HepG2 (cell line): Measurements from ENCODE around the gene HIPK2. TPM values are rescaled to one million over a fixed set of nuclear protein-coding genes. Genes with fewer than 3 reads are reported as not detected.

ENCODE experiments used
- ATAC-seq: fragments of 200-7000 bp; cut with Tn5 transposase; 3 replicates; pipeline ENCODE4 v1.9.1; 2020; ENCODE audit warnings: mild to moderate bottlenecking, moderate library complexity
- BruUV-seq: library from RNA; stranded (reverse); fragments of 400-500 nt; replicated peaks from 2 replicates; lab custom pipeline; 2021; lab: Mats Ljungman, UMichigan
- CTCF ChIA-PET: fragments of 300-600 bp; formaldehyde crosslinking; extraction: SDS; loops from one replicate; lab custom pipeline; 2021; ENCODE audit warnings: low total read pairs, inconsistent platforms, low intra/inter-chr PET ratio; lab: Yijun Ruan, JAX
- POLR2A ChIA-PET: fragments of 350-600 bp; sonication (Branson Sonifier 250); formaldehyde crosslinking; loops from one replicate; lab custom pipeline; 2020; ENCODE audit warnings: antibody characterized with exemption, inconsistent platforms; lab: Yijun Ruan, JAX
- DNase-seq: peaks from one replicate; pipeline ENCODE4 v3.0.0-alpha.2; 2015; ENCODE audit warnings: low spot score
- FAIRE-seq: peaks from 3 replicates; lab custom pipeline; 2011; peaks lifted over from hg19 to GRCh38; lab: Jason Lieb, UNC
- H2AFZ ChIP-seq: one replicate; pipeline ENCODE4 v1.6.1; 2011; ENCODE audit warnings: low read length, inconsistent platforms
- H3K27ac ChIP-seq: fragments of 300-600 bp; 3 replicates; pipeline ENCODE4 v1.8.0; 2011; ENCODE audit warnings: mixed run types, mild to moderate bottlenecking, mixed read lengths, low read length, inconsistent platforms; ENCODE audit not compliant: insufficient read depth; ENCODE audit errors: extremely low read length
- H3K27me3 ChIP-seq, 2 experiments: fragments of 200-600 bp in 1 of 2; 2 replicates in 1 of 2; 3 replicates in 1 of 2; pipeline versions ENCODE4 v1.6.0 to v1.8.0; 2011; ENCODE audit warnings: low read length in 2 of 2, mild to moderate bottlenecking in 2 of 2, moderate library complexity in 2 of 2, inconsistent platforms in 1 of 2; ENCODE audit not compliant: insufficient read depth in 2 of 2, control insufficient read depth in 1 of 2
- H3K36me3 ChIP-seq, 2 experiments: fragments of 200-600 bp in 1 of 2; replicated peaks in 1 of 2; 2 replicates in 1 of 2; 3 replicates in 1 of 2; pipeline versions ENCODE4 v1.5.1 to v1.8.0; 2011; ENCODE audit warnings: low read length in 2 of 2, inconsistent platforms in 1 of 2; ENCODE audit not compliant: insufficient read depth in 2 of 2, control insufficient read depth in 1 of 2
- H3K4me1 ChIP-seq: 2 replicates; pipeline ENCODE4 v1.5.1; 2012; ENCODE audit warnings: low read length, inconsistent platforms; ENCODE audit not compliant: insufficient read depth
- H3K4me2 ChIP-seq: 2 replicates; pipeline ENCODE4 v1.6.0; 2011; ENCODE audit warnings: low read depth, low read length, inconsistent platforms
- H3K4me3 ChIP-seq, 3 experiments: fragments of 200-600 bp in 1 of 3; sonication (generic), shearing (Covaris generic) in 1 of 3; replicated peaks in 1 of 3; 2 replicates each; pipeline ENCODE4 v1.5.1; 2011 to 2016; ENCODE audit warnings: low read length in 3 of 3, inconsistent platforms in 2 of 3, low read depth in 2 of 3, mild to moderate bottlenecking in 2 of 3, control low read depth in 1 of 3, mixed read lengths in 1 of 3; ENCODE audit not compliant: insufficient read depth in 1 of 3
- H3K79me2 ChIP-seq: one replicate; pipeline ENCODE4 v1.6.1; 2011; ENCODE audit warnings: low read length, inconsistent platforms; ENCODE audit not compliant: insufficient read depth
- H3K9ac ChIP-seq: 2 replicates; pipeline ENCODE4 v1.6.0; 2011; ENCODE audit warnings: mild to moderate bottlenecking, low read depth, low read length, inconsistent platforms; ENCODE audit not compliant: insufficient read depth
- H3K9me3 ChIP-seq: 2 replicates; pipeline ENCODE4 v1.5.1; 2012; ENCODE audit warnings: mild to moderate bottlenecking, low read length
- H4K20me1 ChIP-seq: 2 replicates; pipeline ENCODE4 v1.6.0; 2011; ENCODE audit warnings: inconsistent platforms, mild to moderate bottlenecking, low read length, moderate library complexity; ENCODE audit not compliant: insufficient read depth
- ARID5B ChIP-seq: IDR thresholded peaks from 2 replicates; pipeline ENCODE4 v1.4.0; 2020; ENCODE audit warnings: mild to moderate bottlenecking, missing genetic modification reagents
- CENPX ChIP-seq: sonication (generic); formaldehyde crosslinking; IDR thresholded peaks from 2 replicates; pipeline ENCODE4 v1.9.0; 2021; ENCODE audit warnings: mild to moderate bottlenecking, missing genetic modification reagents, moderate library complexity
- CREM ChIP-seq, 2 experiments: sonication (generic) in 1 of 2; formaldehyde crosslinking in 1 of 2; IDR thresholded peaks; 2 replicates each; pipeline versions ENCODE4 v1.4.0 to v1.6.1; 2016 to 2020; ENCODE audit warnings: antibody characterized with exemption in 1 of 2, mild to moderate bottlenecking in 1 of 2, missing genetic modification reagents in 1 of 2
- ZFP62 ChIP-seq: sonication (generic); formaldehyde crosslinking; IDR thresholded peaks from 2 replicates; pipeline ENCODE4 v1.4.0; 2020; ENCODE audit warnings: missing genetic modification reagents
- ZNF20 ChIP-seq: sonication (generic); formaldehyde crosslinking; IDR thresholded peaks from 2 replicates; pipeline ENCODE4 v1.4.0; 2020; ENCODE audit warnings: mild to moderate bottlenecking, moderate library complexity, missing genetic modification reagents
- ZNF703 ChIP-seq: sonication (generic); formaldehyde crosslinking; IDR thresholded peaks from 2 replicates; pipeline ENCODE4 v1.5.1; 2020; ENCODE audit warnings: missing genetic modification reagents, mild to moderate bottlenecking, moderate library complexity, borderline replicate concordance
- WGBS: methylation state at CpG from one replicate; pipeline ENCODE4 v1.1.6; 2017; ENCODE audit warnings: low lambda C conversion rate; 5-methylcytosine and 5-hydroxymethylcytosine counted together
- in situ Hi-C: cut with HindIII; loops from 2 replicates; pipeline ENCODE4 v1.10.0; 2017; ENCODE audit warnings: low pct_unique_long_range_greater_than_20kb; ENCODE audit not compliant: extremely low pct_ligation_motif_present
- intact Hi-C: fragments of 100-400 bp; cut with micrococcal nuclease; formaldehyde crosslinking; loops from one replicate; pipeline ENCODE4 v1.10.0; 2022; ENCODE audit not compliant: unreplicated experiment
- polyA plus RNA-seq, 8 experiments: library from polyadenylated mRNA; depleted of rRNA in 3 of 8; stranded (reverse) in 7 of 8; unstranded in 1 of 8; fragments of >200 nt; fragmentation: Illumina TruSeq in 4 of 8; extraction: Trizol in 4 of 8; gene quantifications; 2 replicates each; pipeline versions ENCODE4 v1.2.1 to v1.2.3, GENCODE V29; 2011 to 2016; ENCODE audit warnings: low read depth in 4 of 8, missing spikeins in 1 of 8, mixed read lengths in 1 of 8; ENCODE audit not compliant: insufficient read depth in 1 of 8
- total RNA-seq, 5 experiments: library from RNA; depleted of rRNA; stranded (reverse); fragments of >200 nt; fragmentation: Illumina TruSeq; extraction: Trizol; gene quantifications; 2 replicates each; pipeline ENCODE4 v1.2.3, GENCODE V29; 2016; ENCODE audit warnings: low read depth in 1 of 5

The HIPK2 gene
- total and polyA plus RNA-seq, 2 of the 13 experiments (the other 11 are each of a cell fraction or from before 2014, with no cell fraction given) = 14.4 to 20.2 TPM

GRCh38 chr7:139775829-139776266 lies 1.9 kb downstream of the HIPK2 start (continued):
- 0 out of 2 replicates have a peak, but pooled peaks have one; percentile 10 for TF ChIP-seq ARID5B
- TF ChIP-seq, all 625 proteins: peak for 19

GRCh38 chr7:139774376-139774775 lies 3.4 kb downstream of the HIPK2 start:
- Histone ChIP-seq H3K4me2 (peak overlapping the region; percentile 85), H3K27me3 (no peaks in the 10 kb centered on the region; a peak in 1 of 5 replicates), H4K20me1 (peaks cover 15% of the 10 kb centered on the region), H3K79me2 (peaks cover 77% of the 10 kb centered on the region), H2AFZ (no peak overlapping the region), H3K9ac (no peak overlapping the region), H3K4me3 (peak overlapping the region in 1 of 3 experiments; percentile 94; a peak in 1 of 6 replicates), H3K27ac (no peak overlapping the region), H3K36me3 (peaks cover 11 to 25% of the 10 kb centered on the region in 2 experiments), H3K4me1 (peaks cover 62% of the 10 kb centered on the region), H3K9me3 (no peaks in the 10 kb centered on the region)
- ChIA-PET POLR2A (no interaction called here), CTCF (no interaction called here)
- no TSS peak for BruUV-seq
- 96% methylated on average over 1 of the region's 1 CpG for WGBS
- FAIRE-seq (no peak), DNase-seq (no peak), ATAC-seq (no peak)
- in situ Hi-C loops = loop anchor here (10.0 kb wide), 1 partner anchor 130 kb away; no protein-coding TSS in a partner anchor
- intact Hi-C loops = no loop called here
- TF ChIP-seq ZFP62 (CRISPR knock-in tag) (no peak), CREM (IDR thresholded peaks at IDR 0.05) (no peak), CREM (CRISPR knock-in tag; IDR thresholded peaks at IDR 0.05) (no peak), CENPX (CRISPR knock-in tag) (no peak), ZNF20 (CRISPR knock-in tag) (no peak), ZNF703 (no peak)
